Effector memory CD8-positive, alpha-beta T cell (primary cell): Measurements from ENCODE around the gene KLHL18.
A peak's percentile ranks its signal among the peaks of the same experiment; 100 is the strongest.
"Not testable (repeated sequence)": the region's sequence is repeated elsewhere in the genome, so short reads cannot be mapped to it uniquely, and the experiment has no call there.

ENCODE experiments used
- ATAC-seq: fragments of 150-1000 bp; cut with Tn5 transposase; replicated peaks from 2 replicates; pipeline ENCODE4 v1.10.0; 2021; ENCODE audit warnings: mild to moderate bottlenecking, moderate library complexity
- DNase-seq, 3 experiments: peaks; one replicate each; pipeline ENCODE4 v3.0.0; 2021
- H3K27ac Mint-ChIP-seq, 2 donors: one replicate each; pipeline ENCODE4 v1.8.0; 2022; ENCODE audit warnings: mild to moderate bottlenecking in 2 of 2, mixed read lengths in 2 of 2, moderate library complexity in 2 of 2
- H3K27me3 Mint-ChIP-seq, 2 donors: one replicate each; pipeline ENCODE4 v1.8.0; 2022; ENCODE audit warnings: mixed read lengths in 2 of 2
- H3K36me3 Mint-ChIP-seq: one replicate; pipeline ENCODE4 v1.8.0; 2022; ENCODE audit warnings: mild to moderate bottlenecking, moderate library complexity, mixed read lengths; ENCODE audit not compliant: insufficient read depth
- H3K4me1 Mint-ChIP-seq, 2 donors: one replicate each; pipeline ENCODE4 v1.8.0; 2022; ENCODE audit warnings: low read depth in 2 of 2, mixed read lengths in 2 of 2
- H3K4me3 Mint-ChIP-seq, 2 donors: one replicate each; pipeline ENCODE4 v1.8.0; 2022; ENCODE audit warnings: mild to moderate bottlenecking in 2 of 2, mixed read lengths in 2 of 2, moderate library complexity in 2 of 2
- H3K9me3 Mint-ChIP-seq, 2 donors: one replicate each; pipeline ENCODE4 v1.8.0; 2022; ENCODE audit warnings: mixed read lengths in 2 of 2

Gene KLHL18

GRCh38 chr3:47340866-47341265 lies 58.1 kb downstream of the KLHL18 start:
- peaks cover 30% of the 10 kb centered on the region for H3K36me3 Mint-ChIP-seq
- H3K27ac Mint-ChIP-seq = peak overlapping the region in 1 of 2 donors; percentile 22
- DNase-seq (no peak), ATAC-seq (no peak)
- no peaks in the 10 kb centered on the region for H3K4me1 Mint-ChIP-seq
- no peaks in the 10 kb centered on the region for H3K27me3 Mint-ChIP-seq
- no peak overlapping the region for H3K4me3 Mint-ChIP-seq
- no peaks in the 10 kb centered on the region for H3K9me3 Mint-ChIP-seq

- Mint-ChIP-seq H3K27ac (peak overlapping the region; percentile 10 to 45), H3K4me1 (no peaks in the 10 kb centered on the region), H3K4me3 (no peak overlapping the region), H3K9me3 (no peaks in the 10 kb centered on the region), H3K36me3 (peaks cover 17% of the 10 kb centered on the region), H3K27me3 (no peaks in the 10 kb centered on the region)
- DNase-seq (no peak), ATAC-seq (no peak)
Measured at GRCh38 chr3:47342151-47342550, 59.4 kb downstream of the KLHL18 start.

- H3K27ac Mint-ChIP-seq = peak overlapping the region; percentile 10 to 45
- no peaks in the 10 kb centered on the region for H3K9me3 Mint-ChIP-seq
Measured at GRCh38 chr3:47342812-47343211, 60.1 kb downstream of the KLHL18 start.

DNA sequence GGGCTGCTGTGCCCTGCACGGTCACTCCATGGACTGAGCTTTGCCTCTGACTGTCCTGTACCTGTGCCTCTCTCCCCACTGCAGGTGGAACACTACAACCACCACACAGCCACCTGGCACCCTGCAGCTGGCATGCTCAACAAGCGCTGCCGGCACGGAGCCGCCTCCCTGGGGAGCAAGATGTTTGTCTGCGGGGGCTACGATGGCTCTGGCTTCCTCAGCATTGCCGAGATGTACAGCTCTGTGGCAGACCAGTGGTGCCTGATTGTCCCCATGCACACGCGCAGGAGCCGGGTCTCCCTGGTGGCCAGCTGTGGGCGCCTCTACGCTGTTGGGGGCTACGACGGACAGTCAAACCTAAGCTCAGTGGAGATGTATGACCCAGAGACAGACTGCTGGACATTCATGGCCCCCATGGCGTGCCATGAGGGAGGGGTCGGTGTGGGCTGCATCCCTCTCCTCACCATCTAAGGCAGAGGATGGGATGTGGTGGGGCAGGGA lies 60.8 kb downstream of the KLHL18 start:
- Mint-ChIP-seq H3K4me1 (no peaks in the 10 kb centered on the region), H3K27ac (no peak overlapping the region), H3K27me3 (no peaks in the 10 kb centered on the region), H3K9me3 (no peaks in the 10 kb centered on the region), H3K4me3 (no peak overlapping the region), H3K36me3 (peaks cover 17% of the 10 kb centered on the region)
- no peak for DNase-seq
- ATAC-seq = no peak

More at GRCh38 chr3:47342812-47343211, 60.1 kb downstream of the KLHL18 start:
- no peak overlapping the region for H3K4me3 Mint-ChIP-seq
- no peak for ATAC-seq
- DNase-seq = no peak
- peaks cover 17% of the 10 kb centered on the region for H3K36me3 Mint-ChIP-seq
- no peaks in the 10 kb centered on the region for H3K4me1 Mint-ChIP-seq
- no peaks in the 10 kb centered on the region for H3K27me3 Mint-ChIP-seq

- ATAC-seq (no peak), DNase-seq (no peak)
- H3K36me3 Mint-ChIP-seq = peaks cover 17% of the 10 kb centered on the region
- no peaks in the 10 kb centered on the region for H3K27me3 Mint-ChIP-seq
- peak overlapping the region in 1 of 2 donors; percentile 71 for H3K27ac Mint-ChIP-seq
- no peaks in the 10 kb centered on the region for H3K4me1 Mint-ChIP-seq
- H3K9me3 Mint-ChIP-seq = no peaks in the 10 kb centered on the region
- no peak overlapping the region for H3K4me3 Mint-ChIP-seq
Measured at GRCh38 chr3:47344971-47345370, 62.2 kb downstream of the KLHL18 start.

DNA sequence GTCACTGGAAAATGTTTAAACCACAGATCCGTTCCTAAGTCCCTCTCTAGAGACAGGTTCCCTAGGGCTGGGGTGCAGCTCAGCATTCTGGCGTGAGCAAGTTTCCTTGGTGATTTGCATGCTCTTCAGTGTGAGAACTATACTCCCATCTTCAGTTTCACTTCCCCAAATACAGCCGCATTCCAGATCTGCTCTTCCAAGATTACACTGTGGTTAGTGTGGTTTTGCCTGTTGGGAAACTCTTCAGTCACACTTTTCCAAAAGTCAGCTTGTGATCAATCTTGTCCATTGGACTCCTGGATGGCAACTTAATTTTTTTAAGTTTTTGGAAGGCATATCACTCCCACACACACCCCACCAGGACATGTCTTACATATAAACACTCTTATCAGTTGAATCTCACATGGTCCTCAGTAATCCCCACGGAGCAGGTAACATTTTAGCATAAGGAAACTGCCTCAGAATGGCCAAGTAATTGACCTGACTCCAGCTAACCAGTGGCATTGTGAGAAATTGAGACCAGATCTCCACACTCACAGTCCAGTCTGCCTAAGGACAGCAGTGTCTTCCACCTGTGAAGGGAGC lies 64.6 kb downstream of the KLHL18 start:
- peaks cover 15% of the 10 kb centered on the region for H3K36me3 Mint-ChIP-seq
- DNase-seq = no peak
- peak overlapping the region in 1 of 2 donors; percentile 37 for H3K27ac Mint-ChIP-seq
- H3K9me3 Mint-ChIP-seq = no peaks in the 10 kb centered on the region
- no peaks in the 10 kb centered on the region for H3K4me1 Mint-ChIP-seq
- ATAC-seq = no peak
- H3K27me3 Mint-ChIP-seq = no peaks in the 10 kb centered on the region
- H3K4me3 Mint-ChIP-seq = no peak overlapping the region

DNA sequence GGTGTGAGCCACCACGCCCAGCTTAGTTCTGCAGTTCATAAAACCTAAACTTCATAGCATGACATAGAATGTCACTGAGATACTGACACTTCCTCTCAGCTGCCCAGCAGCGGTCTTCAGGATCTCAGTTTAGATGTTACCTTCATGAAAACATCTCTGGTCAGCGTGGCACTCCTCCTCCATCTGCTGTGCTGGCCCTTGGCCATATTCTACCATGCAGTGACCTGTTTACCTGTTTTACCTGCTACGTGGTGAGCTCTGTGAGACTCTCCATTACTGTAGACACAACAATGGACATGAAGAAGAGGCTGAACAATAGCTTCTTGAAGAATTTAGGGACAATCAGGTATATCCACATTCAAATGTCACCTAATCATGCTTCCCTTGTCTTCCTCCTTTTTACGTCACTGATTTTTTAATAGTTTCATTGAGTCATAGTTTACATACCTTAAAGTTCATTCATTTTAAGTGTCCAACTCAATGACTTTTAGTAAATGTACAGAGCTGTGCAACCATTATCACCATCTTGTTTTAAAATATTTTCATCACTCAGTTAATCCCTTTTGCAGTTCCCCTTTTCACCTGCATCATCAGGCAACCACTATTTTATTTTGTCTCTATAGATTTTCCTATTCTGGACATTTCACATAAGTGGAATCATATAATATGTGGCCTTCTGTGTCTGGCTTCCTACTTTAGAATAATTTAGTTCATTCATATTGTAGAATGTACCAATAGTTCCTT lies 65.8 kb downstream of the KLHL18 start:
- Mint-ChIP-seq H3K4me1 (no peaks in the 10 kb centered on the region), H3K9me3 (no peaks in the 10 kb centered on the region), H3K27ac (no peak overlapping the region), H3K36me3 (peaks cover 15% of the 10 kb centered on the region), H3K27me3 (no peaks in the 10 kb centered on the region), H3K4me3 (no peak overlapping the region)
- DNase-seq (no peak), ATAC-seq (no peak)

DNA sequence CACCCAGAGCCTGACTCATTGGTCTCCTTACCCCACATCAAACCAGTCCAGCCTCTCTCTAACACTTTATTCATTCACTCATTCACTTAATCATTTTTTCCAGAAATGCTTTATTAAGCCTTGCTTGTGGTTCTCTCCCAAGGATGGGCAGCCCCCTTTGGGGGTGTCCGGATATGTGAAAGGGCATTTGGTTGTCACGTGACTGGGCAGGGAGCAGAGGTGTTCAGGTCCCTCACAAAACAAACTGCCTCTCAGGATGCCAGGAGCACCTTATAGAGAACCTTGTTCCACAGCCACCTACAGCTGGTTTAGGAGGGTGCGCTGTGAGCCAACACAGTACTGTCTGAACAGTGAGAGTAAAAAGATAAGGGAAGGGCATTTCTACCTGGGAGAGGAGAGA lies 72.3 kb downstream of the KLHL18 start:
- H3K36me3 Mint-ChIP-seq = peaks cover 3% of the 10 kb centered on the region
- H3K4me3 Mint-ChIP-seq = no peak overlapping the region
- H3K27ac Mint-ChIP-seq = no peak overlapping the region
- no peak for DNase-seq
- no peak for ATAC-seq
- H3K4me1 Mint-ChIP-seq = no peaks in the 10 kb centered on the region
- H3K9me3 Mint-ChIP-seq = peaks cover 0 to 6% of the 10 kb centered on the region in 2 donors
- H3K27me3 Mint-ChIP-seq = no peaks in the 10 kb centered on the region

GRCh38 chr3:47356201-47356600 lies 73.5 kb downstream of the KLHL18 start:
- H3K27me3 Mint-ChIP-seq = no peaks in the 10 kb centered on the region
- H3K4me3 Mint-ChIP-seq = no peak overlapping the region
- no peak for DNase-seq
- no peak for ATAC-seq
- no peaks in the 10 kb centered on the region for H3K4me1 Mint-ChIP-seq
- peaks cover 2 to 11% of the 10 kb centered on the region in 2 donors for H3K9me3 Mint-ChIP-seq
- peaks cover under 1% of the 10 kb centered on the region for H3K36me3 Mint-ChIP-seq
- H3K27ac Mint-ChIP-seq = no peak overlapping the region

DNA sequence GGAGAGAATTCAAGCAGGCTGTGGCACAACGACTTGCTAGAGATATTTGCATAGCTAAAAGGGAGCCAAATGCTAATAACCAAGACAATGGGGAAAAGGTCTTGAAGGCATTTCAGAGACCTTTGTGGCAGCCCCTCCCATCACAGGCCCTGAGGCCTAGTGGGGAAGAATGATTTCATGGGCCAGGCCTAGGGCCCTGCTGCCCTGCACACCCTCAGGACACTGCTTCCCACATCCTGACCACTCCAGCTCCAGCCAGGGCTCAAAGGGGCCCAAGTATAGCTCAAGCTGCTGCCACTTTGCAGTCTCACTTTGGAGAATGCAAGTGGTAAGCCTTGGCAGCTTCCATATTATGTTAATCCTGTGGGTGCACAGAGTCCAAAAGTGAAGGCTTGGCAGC lies 76.6 kb downstream of the KLHL18 start:
- Mint-ChIP-seq H3K27ac (no peak overlapping the region), H3K27me3 (no peaks in the 10 kb centered on the region), H3K4me3 (no peak overlapping the region), H3K36me3 (no peaks in the 10 kb centered on the region), H3K9me3 (peaks cover 2 to 11% of the 10 kb centered on the region in 2 donors), H3K4me1 (peaks cover 11 to 12% of the 10 kb centered on the region in 2 donors)
- DNase-seq = no peak
- ATAC-seq = no peak

DNA sequence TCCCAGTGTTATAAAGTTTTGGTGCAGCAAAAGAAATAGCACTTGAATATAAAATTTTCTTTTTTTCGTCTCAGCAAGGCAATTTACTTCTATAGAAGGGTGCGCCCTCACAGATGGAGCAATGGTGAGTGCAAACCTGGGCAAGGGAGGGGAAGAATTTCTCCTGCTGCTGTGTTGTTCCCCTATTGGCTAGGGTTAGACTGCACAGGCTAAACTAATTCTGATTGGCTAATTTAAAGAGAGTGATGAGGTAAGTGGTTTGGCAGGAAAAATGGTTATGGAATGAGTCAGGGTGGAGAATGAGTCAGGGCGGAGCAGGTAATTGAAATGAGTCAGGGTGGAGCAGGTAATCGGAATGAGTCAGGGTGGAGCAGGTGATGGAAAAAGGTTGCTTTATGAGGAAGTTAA lies 77.4 kb downstream of the KLHL18 start:
- not testable (repeated sequence) for DNase-seq

GRCh38 chr3:47362701-47363100 lies 80.0 kb downstream of the KLHL18 start:
- no peaks in the 10 kb centered on the region for H3K27me3 Mint-ChIP-seq
- DNase-seq (no peak), ATAC-seq (peak; percentile 72)
- H3K36me3 Mint-ChIP-seq = no peaks in the 10 kb centered on the region
- peaks cover 2 to 11% of the 10 kb centered on the region in 2 donors for H3K9me3 Mint-ChIP-seq
- peak overlapping the region; percentile 47 to 85 for H3K27ac Mint-ChIP-seq
- peak overlapping the region; percentile 17 to 32 for H3K4me3 Mint-ChIP-seq
- peaks cover 11 to 12% of the 10 kb centered on the region in 2 donors for H3K4me1 Mint-ChIP-seq

More for the DNA sequence above, 77.4 kb downstream of the KLHL18 start:
- H3K27ac Mint-ChIP-seq, H3K4me3 Mint-ChIP-seq, ATAC-seq, H3K36me3 Mint-ChIP-seq, H3K27me3 Mint-ChIP-seq: not testable (repeated sequence)
- Mint-ChIP-seq H3K9me3 (peaks cover 2 to 11% of the 10 kb centered on the region in 2 donors), H3K4me1 (peaks cover 11 to 12% of the 10 kb centered on the region in 2 donors)

DNA sequence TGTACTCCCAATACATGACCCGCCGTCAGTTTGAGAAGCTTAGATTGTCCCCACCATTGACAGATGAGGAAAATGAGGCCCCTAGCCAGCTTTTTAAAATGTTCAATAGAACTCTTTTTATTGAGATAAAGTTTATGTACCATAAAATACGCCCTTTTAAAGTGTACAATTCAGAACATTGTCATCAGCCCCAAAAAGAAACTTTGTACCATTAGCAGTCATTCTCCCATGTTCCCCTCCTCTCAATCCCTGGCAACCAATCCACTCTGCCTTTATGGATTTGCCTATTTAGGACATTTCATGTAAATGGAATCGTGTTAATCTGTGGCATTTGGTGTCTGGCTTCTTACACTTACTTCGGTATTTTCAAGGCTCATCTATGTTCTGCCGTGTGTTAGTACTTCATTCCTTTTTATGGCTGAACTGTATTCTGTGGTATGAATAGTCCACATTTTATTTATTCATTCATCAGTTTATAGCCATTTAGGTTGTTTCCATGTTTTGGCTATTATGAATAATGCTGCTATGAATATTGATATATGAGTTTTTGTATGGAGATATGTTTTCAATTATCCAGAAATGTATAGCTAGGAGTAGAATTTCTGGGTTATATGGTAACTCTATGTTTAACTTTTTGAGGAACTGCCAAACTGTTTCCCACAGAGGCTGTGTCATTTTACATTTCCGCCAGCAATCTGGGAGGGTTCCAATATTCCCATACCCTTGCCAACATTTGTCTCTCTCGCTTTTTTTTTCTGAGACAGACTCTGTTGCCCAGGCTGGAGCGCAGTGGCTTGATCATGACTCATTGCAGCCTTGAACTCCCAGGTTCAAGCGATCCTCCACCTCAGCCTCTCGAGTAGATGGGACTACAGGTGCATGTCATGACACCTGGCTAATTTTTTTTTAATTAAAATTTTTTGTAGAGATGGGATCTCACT lies 82.7 kb downstream of the KLHL18 start:
- Mint-ChIP-seq H3K27me3 (peaks cover 5 to 15% of the 10 kb centered on the region in 2 donors), H3K4me3 (no peak overlapping the region), H3K27ac (no peak overlapping the region), H3K4me1 (peaks cover 11 to 12% of the 10 kb centered on the region in 2 donors), H3K9me3 (peaks cover 0 to under 1% of the 10 kb centered on the region in 2 donors), H3K36me3 (no peaks in the 10 kb centered on the region)
- ATAC-seq (no peak), DNase-seq (no peak)
